GM12878 (cell line): ENCODE results near the gene RRP12. TPM values are rescaled to one million over a fixed set of nuclear protein-coding genes. Genes with fewer than 3 reads are reported as not detected.

ENCODE experiments used
- ATAC-seq: fragments of 200-7000 bp; cut with Tn5 transposase; 3 replicates; pipeline ENCODE4 v1.9.1; 2020; ENCODE audit warnings: mild to moderate bottlenecking, moderate library complexity
- BruUV-seq: library from RNA; stranded (reverse); fragments of 400-500 nt; replicated peaks from 2 replicates; lab custom pipeline; 2021; lab: Mats Ljungman, UMichigan
- CTCF ChIA-PET: fragments of 300-600 bp; sonication (Branson Sonifier 250); formaldehyde crosslinking; extraction: SDS; loops from one replicate; lab custom pipeline; 2021; ENCODE audit warnings: inconsistent platforms; lab: Yijun Ruan, JAX
- POLR2A ChIA-PET: fragments of 350-600 bp; formaldehyde crosslinking; extraction: SDS; loops from one replicate; lab custom pipeline; 2021; ENCODE audit warnings: inconsistent platforms; lab: Charles Lee
- RAD21 ChIA-PET: fragments of 300-600 bp; sonication (Branson Sonifier 250); formaldehyde crosslinking; loops from one replicate; lab custom pipeline; 2023; ENCODE audit warnings: antibody characterized with exemption; ENCODE audit not compliant: unreplicated experiment; lab: Charles Lee
- SMC1A ChIA-PET: fragments of 300-600 bp; sonication (Branson Sonifier 250); formaldehyde crosslinking; loops from one replicate; lab custom pipeline; 2023; ENCODE audit not compliant: unreplicated experiment, uncharacterized antibody; lab: Charles Lee
- DNase-seq: peaks from one replicate; pipeline ENCODE4 v3.0.0-alpha.2; 2011; ENCODE audit warnings: low read depth, low spot score
- FAIRE-seq: peaks from 3 replicates; lab custom pipeline; 2011; peaks lifted over from hg19 to GRCh38; lab: Jason Lieb, UNC
- H2AFZ ChIP-seq: 2 replicates; pipeline ENCODE4 v1.6.0; 2011; ENCODE audit warnings: low read depth, low read length, control low read depth; ENCODE audit not compliant: control insufficient read depth
- H3K27ac ChIP-seq: 2 replicates; pipeline ENCODE4 v1.5.1; 2011; ENCODE audit warnings: control low read depth; ENCODE audit not compliant: control insufficient read depth, insufficient read depth
- H3K27me3 ChIP-seq, 2 experiments: replicated peaks in 1 of 2; 2 replicates each; pipeline versions ENCODE4 v1.6.0 to v1.6.1; 2011; ENCODE audit warnings: low read length in 1 of 2; ENCODE audit not compliant: control insufficient read depth in 2 of 2, insufficient read depth in 2 of 2
- H3K36me3 ChIP-seq, 2 experiments: 2 replicates each; pipeline ENCODE4 v1.5.1; 2011; ENCODE audit warnings: low read length in 1 of 2; ENCODE audit not compliant: control insufficient read depth in 2 of 2, insufficient read depth in 2 of 2
- H3K4me1 ChIP-seq: 2 replicates; pipeline ENCODE4 v1.6.1; 2011; ENCODE audit warnings: mild to moderate bottlenecking, low read length, moderate library complexity, mixed read lengths; ENCODE audit not compliant: control insufficient read depth, insufficient read depth
- H3K4me2 ChIP-seq: 2 replicates; pipeline ENCODE4 v1.6.0; 2011; ENCODE audit warnings: control low read depth; ENCODE audit not compliant: control insufficient read depth, insufficient read depth
- H3K4me3 ChIP-seq: fragments of 200-600 bp; sonication (generic); 2 replicates; pipeline ENCODE4 v1.5.1; 2016
- H3K79me2 ChIP-seq: 2 replicates; pipeline ENCODE4 v1.6.0; 2011; ENCODE audit warnings: low read length; ENCODE audit not compliant: control insufficient read depth, insufficient read depth
- H3K9ac ChIP-seq: 2 replicates; pipeline ENCODE4 v1.8.0; 2011; ENCODE audit warnings: low read length, control low read depth, mixed read lengths; ENCODE audit not compliant: control insufficient read depth, insufficient read depth
- H3K9me3 ChIP-seq: replicated peaks from 3 replicates; pipeline ENCODE4 v1.5.1; 2011; ENCODE audit warnings: mild to moderate bottlenecking, low read length; ENCODE audit not compliant: control insufficient read depth, insufficient read depth
- H4K20me1 ChIP-seq: 2 replicates; pipeline ENCODE4 v1.6.0; 2011; ENCODE audit not compliant: control insufficient read depth, insufficient read depth
- CBX3 ChIP-seq: fragments of 200-600 bp; sonication (generic); IDR thresholded peaks from 2 replicates; pipeline ENCODE4 v1.6.1; 2016; ENCODE audit warnings: low read depth, borderline replicate concordance
- CHD4 ChIP-seq: fragments of 200-600 bp; sonication (generic); IDR thresholded peaks from 2 replicates; pipeline ENCODE4 v1.6.1; 2016; ENCODE audit warnings: mild to moderate bottlenecking
- DPF2 ChIP-seq: fragments of 450-650 bp; IDR thresholded peaks from 2 replicates; pipeline ENCODE4 v1.6.1; 2017; ENCODE audit warnings: mild to moderate bottlenecking
- E2F4 ChIP-seq: IDR thresholded peaks from 2 replicates; pipeline ENCODE4 v1.6.1; 2012; ENCODE audit warnings: low read depth, low read length, improper control_type of control experiment
- EZH2 ChIP-seq: IDR thresholded peaks from 2 replicates; pipeline ENCODE4 v1.6.1; 2012; ENCODE audit warnings: low read depth, mild to moderate bottlenecking, control low read depth, inconsistent platforms, low read length, borderline replicate concordance; ENCODE audit not compliant: control insufficient read depth
- HCFC1 ChIP-seq: fragments of 150-350 bp; IDR thresholded peaks from 2 replicates; pipeline ENCODE4 v1.6.1; 2014; ENCODE audit warnings: low read length
- PBX3 ChIP-seq: IDR thresholded peaks from 2 replicates; pipeline ENCODE4 v1.6.1; 2011; ENCODE audit warnings: mild to moderate bottlenecking, low read depth, low read length, moderate library complexity; ENCODE audit not compliant: insufficient replicate concordance
- RUNX3 ChIP-seq: IDR thresholded peaks from 2 replicates; pipeline ENCODE4 v1.6.1; 2012; ENCODE audit warnings: low read length, inconsistent platforms
- ZBTB33 ChIP-seq: fragments of 450-650 bp; IDR thresholded peaks from 2 replicates; pipeline ENCODE4 v1.6.1; 2017; ENCODE audit warnings: mild to moderate bottlenecking
- WGBS: methylation state at CpG from one replicate; pipeline ENCODE4 v1.1.6; 2016; ENCODE audit warnings: low lambda C conversion rate; ENCODE audit not compliant: insufficient replicate concordance, insufficient coverage; ENCODE audit errors: missing lambda C conversion rate; 5-methylcytosine and 5-hydroxymethylcytosine counted together
- in situ Hi-C: fragments of 300-500 bp; cut with MboI; formaldehyde crosslinking; loops from 9 replicates; pipeline ENCODE4 v1.14.3; 2018; ENCODE audit warnings: mixed read lengths
- intact Hi-C: fragments of 100-400 bp; cut with micrococcal nuclease; formaldehyde crosslinking; loops from one replicate; pipeline ENCODE4 v1.14.2; 2022; ENCODE audit not compliant: unreplicated experiment
- polyA plus RNA-seq, 11 experiments: library from polyadenylated mRNA; depleted of rRNA in 4 of 11; unstranded in 6 of 11; stranded (reverse) in 5 of 11; fragments of >200 nt; fragmentation: Nextera tagmentation in 4 of 11; fragmentation: Illumina TruSeq in 1 of 11; extraction: Ambion mirVana in 4 of 11; extraction: Trizol in 1 of 11; gene quantifications; 1 replicate in 1 of 11; 2 replicates in 10 of 11; pipeline versions ENCODE4 v1.2.1 to v1.2.3, GENCODE V29; 2011 to 2016; ENCODE audit warnings: inconsistent platforms in 2 of 11, missing spikeins in 2 of 11, low read depth in 1 of 11
- total RNA-seq, 4 experiments: library from RNA; depleted of rRNA in 3 of 4; stranded (reverse); fragments of >200 nt in 3 of 4; fragmentation: Illumina TruSeq in 1 of 4; extraction: Trizol in 1 of 4; gene quantifications; 2 replicates each; pipeline versions ENCODE4 v1.2.1 to v1.2.3, GENCODE V29; 2013 to 2021

RRP12 gene
- total and polyA plus RNA-seq, 10 of the 15 experiments (the other 5 are each of a cell fraction or from before 2014, with no cell fraction given) = 5.3 to 48.7 (median 16.8) TPM

GRCh38 chr10:97362310-97363033 lies 38.7 kb downstream of the RRP12 start:
- WGBS = 80% methylated on average over 11 of the region's 11 CpGs
- ChIA-PET POLR2A (no interaction called here), CTCF (no interaction called here), RAD21 (no interaction called here), SMC1A (no interaction called here)
- BruUV-seq = no TSS peak
- Histone ChIP-seq H3K4me1 (no peaks in the 10 kb centered on the region; the same call in 1 of the 2 replicates), H3K9me3 (no peaks in the 10 kb centered on the region), H2AFZ (no peak overlapping the region), H3K4me2 (no peak overlapping the region), H4K20me1 (no peaks in the 10 kb centered on the region), H3K27me3 (no peaks in the 10 kb centered on the region), H3K27ac (no peak overlapping the region), H3K9ac (no peak overlapping the region), H3K79me2 (no peaks in the 10 kb centered on the region), H3K36me3 (peaks cover 4 to 21% of the 10 kb centered on the region in 2 experiments; a peak in 3 of 4 replicates), H3K4me3 (no peak overlapping the region)
- TF ChIP-seq PBX3 (no peak), EZH2 (no peak), HCFC1 (no peak), RUNX3 (no peak), CHD4 (no peak), ZBTB33 (no peak), E2F4 (no peak), CBX3 (no peak), DPF2 (no peak)
- no peak for DNase-seq
- FAIRE-seq = no peak
- intact Hi-C loops (no loop called here), in situ Hi-C loops (no loop called here)
- ATAC-seq = no peak
